MG63 (cell line): ENCODE data around the gene SSBP4. TPM values are rescaled to one million over a fixed set of nuclear protein-coding genes. Genes with fewer than 3 reads are reported as not detected.

Source experiments
- DNase-seq: peaks from one replicate; pipeline ENCODE4 v3.0.0-alpha.2; 2020
- H3K27me3 ChIP-seq: fragments of 250-450 bp; sonication (Bioruptor Pico); 2 replicates; pipeline ENCODE4 v1.5.1; 2020; ENCODE audit warnings: mild to moderate bottlenecking, moderate library complexity
- H3K36me3 ChIP-seq: fragments of 250-450 bp; sonication (Bioruptor Pico); 2 replicates; pipeline ENCODE4 v1.5.1; 2020; ENCODE audit warnings: mild to moderate bottlenecking, moderate library complexity
- H3K4me3 ChIP-seq: fragments of 250-450 bp; sonication (Bioruptor Pico); 2 replicates; pipeline ENCODE4 v1.5.1; 2020; ENCODE audit warnings: mild to moderate bottlenecking, moderate library complexity
- H3K9me3 ChIP-seq: fragments of 250-450 bp; sonication (Bioruptor Pico); 2 replicates; pipeline ENCODE4 v1.5.1; 2020; ENCODE audit warnings: mild to moderate bottlenecking, moderate library complexity
- total RNA-seq: library from RNA; depleted of rRNA; stranded (reverse); fragments of >200 nt; shearing (Covaris generic); gene quantifications from 2 replicates; pipeline ENCODE4 v1.2.3, GENCODE V29; 2014; ENCODE audit warnings: low replicate concordance

SSBP4 gene
- total RNA-seq, 1 experiment from 2014 or later, result 203 TPM

GRCh38 chr19:18435178-18435841 is 16.1 kb downstream of the SSBP4 start:
- Histone ChIP-seq H3K4me3 (no peak overlapping the region), H3K9me3 (no peaks in the 10 kb centered on the region), H3K36me3 (peaks cover 41% of the 10 kb centered on the region), H3K27me3 (no peaks in the 10 kb centered on the region)
- DNase-seq, result no peak

DNA sequence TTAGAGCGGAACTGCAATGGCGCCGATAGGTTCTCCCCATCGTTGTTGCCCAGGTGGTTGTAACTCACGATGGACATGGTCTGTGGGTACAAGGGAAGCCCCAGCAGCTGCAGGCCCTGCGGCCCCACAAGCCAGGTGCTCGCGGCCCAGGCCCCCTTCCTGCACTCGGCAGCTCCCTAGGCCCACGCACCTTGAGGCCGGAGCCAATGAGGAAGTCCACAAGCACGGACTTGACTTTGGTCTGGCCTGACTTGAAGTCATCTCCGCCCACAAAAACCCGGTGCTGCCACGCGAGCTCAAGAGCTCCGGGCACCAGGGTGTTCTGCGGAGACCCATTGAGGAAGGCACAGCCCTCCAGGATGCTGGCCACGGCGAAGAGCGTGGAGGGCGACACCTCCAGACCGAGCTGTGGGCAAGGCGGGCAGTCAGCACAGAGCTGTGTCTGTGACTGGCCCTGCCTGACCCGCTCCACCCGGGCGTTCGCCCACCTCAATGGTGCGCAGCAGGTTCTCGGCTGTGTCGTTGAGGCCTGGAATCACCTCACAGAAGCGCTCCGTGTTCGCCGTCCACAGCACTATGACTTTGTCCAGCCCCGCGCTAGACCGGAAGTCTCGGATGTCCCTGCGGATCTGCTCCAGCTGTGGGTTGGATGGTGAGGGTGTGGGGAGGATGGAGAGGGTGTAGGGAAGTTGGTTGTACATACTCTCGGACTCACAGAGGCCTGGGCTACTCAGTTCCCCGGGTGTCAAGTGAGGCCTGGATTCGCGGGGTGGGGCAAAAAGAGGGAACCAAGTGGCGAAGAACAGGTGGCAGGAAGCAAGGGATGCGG is 16.9 kb downstream of the SSBP4 start:
- no peak overlapping the region for H3K4me3 ChIP-seq
- H3K9me3 ChIP-seq, result no peaks in the 10 kb centered on the region
- no peak for DNase-seq
- H3K27me3 ChIP-seq, result no peaks in the 10 kb centered on the region
- H3K36me3 ChIP-seq, result peaks cover 35% of the 10 kb centered on the region

GRCh38 chr19:18436671-18437490 is 17.7 kb downstream of the SSBP4 start:
- DNase-seq, result no peak
- H3K27me3 ChIP-seq, result no peaks in the 10 kb centered on the region
- H3K9me3 ChIP-seq, result no peaks in the 10 kb centered on the region
- H3K4me3 ChIP-seq, result no peak overlapping the region
- peaks cover 33% of the 10 kb centered on the region for H3K36me3 ChIP-seq

DNA sequence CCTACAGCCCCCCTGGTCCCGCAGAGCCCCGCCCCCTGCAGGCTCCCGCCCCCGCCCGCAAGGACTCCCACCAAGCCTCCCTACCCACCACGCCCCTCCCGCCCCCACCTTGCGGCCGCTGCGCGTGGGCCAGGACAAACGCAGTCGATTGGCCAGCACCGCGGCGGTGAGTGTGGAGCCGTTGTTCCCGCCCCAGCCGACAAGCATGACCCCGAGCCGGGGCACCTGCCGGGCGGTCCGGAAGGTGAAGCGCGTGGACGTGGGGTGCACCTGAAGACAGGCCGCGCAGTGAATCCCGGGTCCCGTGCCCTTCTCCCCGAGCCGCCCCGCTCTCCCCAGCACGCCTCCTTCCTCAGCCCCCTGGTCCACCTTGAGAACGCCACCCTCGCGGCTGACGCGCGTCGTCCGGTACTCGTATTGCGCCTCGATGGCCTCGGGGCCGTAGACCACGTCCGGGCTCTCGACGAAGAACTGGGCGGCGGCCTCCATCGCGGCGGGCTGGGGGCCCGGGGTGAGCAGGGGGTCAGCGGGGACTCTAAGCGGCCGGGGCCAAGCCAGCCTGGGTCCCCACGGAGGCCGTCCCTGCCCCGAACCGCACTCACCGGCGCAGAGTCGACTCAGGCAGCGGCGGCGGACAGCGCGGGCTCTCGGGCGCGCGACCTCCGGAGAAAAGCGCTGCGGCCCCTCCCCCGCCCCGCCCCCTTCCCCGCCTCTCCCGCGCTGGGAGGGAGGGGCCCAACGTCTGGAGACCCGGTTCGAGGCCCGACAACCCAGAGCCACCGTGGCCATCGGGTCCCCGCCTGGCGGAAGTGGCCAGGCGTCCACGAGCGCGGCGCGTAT is 18.5 kb downstream of the SSBP4 start, which contains the start of gene ISYNA1:
TSS of gene ISYNA1 (minus strand) at position 643 of the 840 bp plus-strand sequence. CDS start at position 489, 154 bp downstream.
- Histone ChIP-seq H3K36me3 (peaks cover 31% of the 10 kb centered on the region), H3K9me3 (no peaks in the 10 kb centered on the region), H3K4me3 (no peak within 1 kb of the TSS), H3K27me3 (no peaks in the 10 kb centered on the region)
- DNase-seq, result no peak

GRCh38 chr19:18438331-18439024 is 19.3 kb downstream of the SSBP4 start:
- peaks cover 34% of the 10 kb centered on the region for H3K36me3 ChIP-seq
- no peak for DNase-seq
- H3K4me3 ChIP-seq, result no peak overlapping the region
- H3K27me3 ChIP-seq, result no peaks in the 10 kb centered on the region
- H3K9me3 ChIP-seq, result no peaks in the 10 kb centered on the region

DNA sequence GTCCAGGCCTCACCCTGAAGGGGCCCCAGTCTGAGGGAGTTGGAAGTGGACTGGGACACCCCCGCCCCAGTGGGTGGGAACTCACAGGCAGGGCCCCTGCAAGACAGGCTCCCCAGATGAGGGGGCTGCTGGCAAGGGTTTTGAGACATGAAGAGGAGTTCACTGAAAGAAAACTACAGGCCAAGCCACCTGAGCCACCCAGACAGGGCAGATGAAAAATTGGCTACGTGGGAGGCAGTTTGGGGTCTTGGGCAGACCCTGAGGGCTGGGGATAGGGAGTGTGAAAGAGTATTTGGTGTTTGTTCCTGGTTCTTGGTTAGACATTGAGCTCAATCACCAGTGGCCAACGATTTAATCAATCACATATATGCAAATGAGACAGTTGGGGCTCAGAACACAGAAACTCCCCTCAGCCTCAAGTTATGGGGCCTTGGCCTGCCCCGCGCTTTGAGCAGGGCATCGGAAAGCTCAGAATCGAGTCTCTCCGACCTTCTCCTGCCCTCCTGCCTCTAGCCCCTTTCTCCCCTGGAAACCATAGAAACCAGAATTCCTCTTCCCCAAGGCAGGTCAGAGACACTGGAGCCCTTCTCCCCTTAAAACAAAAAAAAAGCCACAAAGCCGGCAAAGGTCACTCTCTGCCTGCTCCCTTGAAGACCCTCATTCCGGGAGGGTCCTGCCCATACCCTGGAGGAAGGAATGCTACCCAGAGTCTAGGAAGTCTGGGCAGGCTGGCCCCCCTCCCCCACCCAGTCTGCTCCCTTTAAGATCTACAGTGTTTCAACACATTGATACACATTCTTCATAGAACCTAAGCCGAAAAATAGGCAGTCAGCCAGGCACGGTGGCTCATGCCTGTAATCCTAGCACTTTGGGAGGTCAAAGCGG is 20.1 kb downstream of the SSBP4 start:
- Histone ChIP-seq H3K36me3 (peaks cover 39% of the 10 kb centered on the region), H3K4me3 (no peak overlapping the region), H3K27me3 (no peaks in the 10 kb centered on the region), H3K9me3 (no peaks in the 10 kb centered on the region)
- peak; percentile 65 for DNase-seq

DNA sequence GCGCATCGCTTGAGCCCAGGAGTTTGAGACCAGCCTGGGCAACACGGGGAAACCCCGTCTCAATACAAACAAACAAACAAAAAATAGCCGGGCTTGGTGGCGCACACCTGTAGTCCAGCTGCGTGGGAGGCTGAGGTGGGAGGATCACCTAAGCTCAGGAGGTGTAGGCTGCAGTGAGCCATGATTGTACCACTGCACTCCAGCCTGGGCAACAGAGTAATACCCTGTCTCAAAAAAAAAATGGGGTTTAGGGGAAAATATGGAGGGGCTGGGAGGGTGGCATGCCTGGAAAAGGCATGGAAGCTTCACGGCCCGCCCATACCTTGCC is 20.7 kb downstream of the SSBP4 start:
- Histone ChIP-seq H3K27me3 (no peaks in the 10 kb centered on the region), H3K36me3 (peaks cover 40% of the 10 kb centered on the region), H3K9me3 (no peaks in the 10 kb centered on the region), H3K4me3 (no peak overlapping the region)
- no peak for DNase-seq

- H3K36me3 ChIP-seq, result peaks cover 36% of the 10 kb centered on the region
- no peak overlapping the region for H3K4me3 ChIP-seq
- H3K27me3 ChIP-seq, result no peaks in the 10 kb centered on the region
- DNase-seq, result no peak
- no peaks in the 10 kb centered on the region for H3K9me3 ChIP-seq
Measured at GRCh38 chr19:18440415-18440877, 21.2 kb downstream of the SSBP4 start.

DNA sequence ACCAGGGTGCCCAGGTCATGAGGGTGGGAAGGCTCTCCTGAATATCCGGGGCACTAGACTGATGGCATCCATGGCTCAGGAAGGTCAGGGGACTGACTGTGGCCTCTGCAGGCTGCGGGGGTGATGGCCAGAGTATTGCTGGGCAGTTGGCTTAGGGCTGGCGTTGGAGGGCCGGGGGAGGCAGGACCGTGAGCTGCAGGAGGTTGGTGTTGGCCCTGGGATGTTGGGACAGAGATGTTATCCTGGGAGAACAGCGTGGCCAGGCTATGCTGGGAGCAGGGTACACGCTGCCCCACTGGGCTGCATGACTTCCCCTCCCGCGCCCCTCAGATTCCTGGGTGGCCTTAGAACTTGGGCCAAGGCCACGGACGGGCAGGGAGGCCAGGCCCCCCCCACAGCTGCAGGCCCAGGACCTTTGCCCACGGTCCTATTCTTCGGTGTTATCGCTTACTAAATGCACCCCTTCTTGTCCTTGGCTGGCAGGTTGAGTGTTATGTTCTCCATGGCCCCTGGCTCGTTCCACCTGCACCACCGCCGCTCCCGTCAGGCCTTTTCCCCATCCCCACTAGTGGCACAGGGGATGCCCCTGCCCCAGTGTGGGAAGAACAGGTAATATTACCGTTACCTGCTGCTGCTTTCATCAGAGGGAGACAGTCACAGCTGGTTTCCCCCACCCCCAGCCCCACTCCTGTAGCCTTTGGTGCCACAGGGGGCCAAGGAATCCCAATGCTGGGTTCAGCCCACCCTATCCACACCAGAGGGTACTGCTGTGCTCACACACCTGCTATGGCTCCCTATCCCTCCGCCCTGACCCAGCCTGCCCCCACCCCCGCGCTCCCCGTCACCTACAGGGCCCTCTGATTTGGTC is 22.0 kb downstream of the SSBP4 start:
- Histone ChIP-seq H3K36me3 (peaks cover 35% of the 10 kb centered on the region), H3K4me3 (no peak overlapping the region), H3K9me3 (no peaks in the 10 kb centered on the region), H3K27me3 (no peaks in the 10 kb centered on the region)
- DNase-seq, result no peak

GRCh38 chr19:18441804-18442788 is 22.9 kb downstream of the SSBP4 start:
- Histone ChIP-seq H3K36me3 (peaks cover 43% of the 10 kb centered on the region), H3K27me3 (no peaks in the 10 kb centered on the region), H3K9me3 (no peaks in the 10 kb centered on the region), H3K4me3 (no peak overlapping the region)
- no peak for DNase-seq

DNA sequence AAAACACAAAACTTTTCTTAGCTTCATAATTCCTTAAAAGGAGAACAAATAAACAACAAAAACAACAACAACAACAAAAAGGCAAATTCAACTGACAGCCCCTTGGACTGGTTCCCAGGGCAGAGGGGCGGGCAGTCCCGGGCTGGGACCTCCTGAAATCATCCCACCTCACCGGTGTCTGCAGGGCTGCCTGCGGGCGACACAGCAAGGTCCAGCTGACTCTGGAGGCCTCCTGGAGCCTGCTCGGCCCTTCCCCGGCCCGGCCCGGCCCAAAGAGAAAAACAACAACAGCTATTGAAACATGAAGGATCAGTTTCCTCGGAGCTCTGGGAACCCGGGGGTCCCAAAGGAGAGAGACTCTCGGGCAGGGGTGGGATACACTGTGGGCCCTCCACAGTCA is 23.7 kb downstream of the SSBP4 start:
- Histone ChIP-seq H3K9me3 (no peaks in the 10 kb centered on the region), H3K27me3 (no peaks in the 10 kb centered on the region), H3K4me3 (no peak overlapping the region), H3K36me3 (peaks cover 43% of the 10 kb centered on the region)
- DNase-seq, result no peak

DNA sequence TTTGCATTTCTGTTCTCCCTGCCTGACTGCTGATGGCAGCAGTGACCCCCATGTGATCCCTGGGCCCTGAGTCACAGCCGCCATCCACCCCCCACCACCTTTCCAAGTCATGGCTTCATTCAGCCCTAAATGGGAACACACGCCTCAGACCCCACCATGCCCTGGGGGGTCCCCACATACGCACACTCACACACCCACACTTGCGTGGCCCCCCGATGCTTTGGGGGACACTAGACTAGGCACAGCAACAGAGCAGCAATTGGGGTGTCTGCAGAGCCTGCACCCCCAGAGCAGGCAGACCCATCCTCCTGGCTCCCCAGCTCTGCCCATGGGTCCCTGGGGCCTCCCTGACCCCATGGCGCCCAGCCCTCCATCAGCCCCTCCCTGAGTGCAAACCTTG is 24.2 kb downstream of the SSBP4 start:
- peaks cover 48% of the 10 kb centered on the region for H3K36me3 ChIP-seq
- no peaks in the 10 kb centered on the region for H3K27me3 ChIP-seq
- DNase-seq, result no peak
- H3K4me3 ChIP-seq, result no peak overlapping the region
- no peaks in the 10 kb centered on the region for H3K9me3 ChIP-seq

GRCh38 chr19:18443831-18444230 is 24.6 kb downstream of the SSBP4 start:
- no peak for DNase-seq
- H3K4me3 ChIP-seq, result no peak overlapping the region
- peaks cover 52% of the 10 kb centered on the region for H3K36me3 ChIP-seq
- no peaks in the 10 kb centered on the region for H3K9me3 ChIP-seq
- H3K27me3 ChIP-seq, result no peaks in the 10 kb centered on the region
